GM23338 (cell line): ENCODE results near the gene PIPOX. TPM values are rescaled to one million over a fixed set of nuclear protein-coding genes. Genes with fewer than 3 reads are reported as not detected.
A peak's percentile ranks its signal among the peaks of the same experiment; 100 is the strongest.

Experiments
- ATAC-seq: fragments of 200-7000 bp; cut with Tn5 transposase; 3 replicates; pipeline ENCODE4 v1.9.1; 2020
- DNase-seq: peaks from one replicate; pipeline ENCODE4 v3.0.0-alpha.2; 2015; ENCODE audit warnings: low spot score
- H2AFZ ChIP-seq: fragments of 200-600 bp; sonication (generic); 2 replicates; pipeline ENCODE4 v1.8.0; 2016; ENCODE audit warnings: antibody characterized with exemption, mild to moderate bottlenecking, moderate library complexity
- H3F3A ChIP-seq: fragments of 200-600 bp; sonication (generic); replicated peaks from 2 replicates; pipeline ENCODE4 v1.8.0; 2017; ENCODE audit warnings: antibody characterized with exemption, mixed run types, low read depth
- H3K27ac ChIP-seq: fragments of 200-600 bp; sonication (generic); 2 replicates; pipeline ENCODE4 v1.6.1; 2016; ENCODE audit warnings: low read depth
- H3K27me3 ChIP-seq: fragments of 200-600 bp; sonication (generic); 2 replicates; pipeline ENCODE4 v1.8.0; 2016; ENCODE audit warnings: mild to moderate bottlenecking, mixed run types, moderate library complexity; ENCODE audit not compliant: insufficient read depth
- H3K36me3 ChIP-seq: fragments of 200-600 bp; sonication (generic); 2 replicates; pipeline ENCODE4 v1.8.0; 2016; ENCODE audit warnings: mild to moderate bottlenecking; ENCODE audit not compliant: insufficient read depth
- H3K4me1 ChIP-seq: fragments of 200-600 bp; sonication (generic); 2 replicates; pipeline ENCODE4 v1.8.0; 2016; ENCODE audit warnings: mild to moderate bottlenecking, moderate library complexity; ENCODE audit not compliant: insufficient read depth
- H3K4me2 ChIP-seq: fragments of 200-600 bp; sonication (generic); 2 replicates; pipeline ENCODE4 v1.7.1; 2017; ENCODE audit warnings: mixed run types
- H3K4me3 ChIP-seq: fragments of 200-600 bp; sonication (generic); 2 replicates; pipeline ENCODE4 v1.6.1; 2016; ENCODE audit warnings: mixed run types
- H3K79me2 ChIP-seq: fragments of 200-600 bp; sonication (generic); replicated peaks from 2 replicates; pipeline ENCODE4 v1.8.0; 2017; ENCODE audit warnings: mild to moderate bottlenecking; ENCODE audit not compliant: insufficient read depth
- H3K9me2 ChIP-seq: fragments of 200-600 bp; sonication (generic); 2 replicates; pipeline ENCODE4 v1.8.0; 2017; ENCODE audit not compliant: insufficient read depth
- H4K20me1 ChIP-seq: fragments of 200-600 bp; sonication (generic); replicated peaks from 2 replicates; pipeline ENCODE4 v1.8.0; 2017; ENCODE audit warnings: mild to moderate bottlenecking; ENCODE audit not compliant: insufficient read depth
- H3K27ac Mint-ChIP-seq: 2 replicates; pipeline ENCODE4 v1.8.0; 2020; ENCODE audit warnings: inconsistent platforms, mild to moderate bottlenecking, moderate library complexity, mixed read lengths
- H3K27me3 Mint-ChIP-seq: 3 replicates; pipeline ENCODE4 v1.8.0; 2022; ENCODE audit warnings: low read depth, mild to moderate bottlenecking, moderate library complexity, mixed read lengths, inconsistent platforms; ENCODE audit not compliant: insufficient read depth, poor library complexity
- H3K36me3 Mint-ChIP-seq: 3 replicates; pipeline ENCODE4 v1.8.0; 2021; ENCODE audit warnings: low read depth, mild to moderate bottlenecking, inconsistent platforms, moderate library complexity, mixed read lengths
- H3K4me1 Mint-ChIP-seq: 3 replicates; pipeline ENCODE4 v1.8.0; 2020; ENCODE audit warnings: mild to moderate bottlenecking, inconsistent platforms, mixed read lengths
- H3K4me3 Mint-ChIP-seq: 3 replicates; pipeline ENCODE4 v1.8.0; 2021; ENCODE audit warnings: moderate library complexity, mild to moderate bottlenecking, inconsistent platforms, mixed read lengths
- H3K9me3 Mint-ChIP-seq: 3 replicates; pipeline ENCODE4 v1.8.0; 2020; ENCODE audit warnings: moderate library complexity, mild to moderate bottlenecking, inconsistent platforms, mixed read lengths
- CREB1 ChIP-seq: fragments of 250-450 bp; sonication (Bioruptor Pico); IDR thresholded peaks from 2 replicates; pipeline ENCODE4 v1.5.0; 2020; ENCODE audit warnings: low read depth, mild to moderate bottlenecking, moderate library complexity
- ETS1 ChIP-seq: IDR thresholded peaks from 2 replicates; pipeline ENCODE4 v1.6.1; 2016; ENCODE audit warnings: antibody characterized with exemption
- EZH2 ChIP-seq: fragments of 200-600 bp; sonication (generic); IDR thresholded peaks from one replicate; pipeline ENCODE4 v1.8.0; 2017; ENCODE audit warnings: antibody characterized with exemption, mild to moderate bottlenecking, low read depth; ENCODE audit not compliant: unreplicated experiment
- EZH2phosphoT487 ChIP-seq: fragments of 200-600 bp; sonication (generic); IDR thresholded peaks from one replicate; pipeline ENCODE4 v1.8.1; 2018; ENCODE audit warnings: antibody characterized with exemption; ENCODE audit not compliant: unreplicated experiment
- JUNB ChIP-seq: IDR thresholded peaks from one replicate; pipeline ENCODE4 v1.6.1; 2016; ENCODE audit warnings: antibody characterized with exemption; ENCODE audit not compliant: unreplicated experiment
- NANOG ChIP-seq: IDR thresholded peaks from 2 replicates; pipeline ENCODE4 v1.6.1; 2016; ENCODE audit warnings: antibody characterized with exemption, borderline replicate concordance
- POLR2AphosphoS5 ChIP-seq: IDR thresholded peaks from 2 replicates; pipeline ENCODE4 v1.6.1; 2016; ENCODE audit warnings: antibody characterized with exemption, low read depth
- STAT1 ChIP-seq: IDR thresholded peaks from one replicate; pipeline ENCODE4 v1.6.1; 2016; ENCODE audit warnings: antibody characterized with exemption; ENCODE audit not compliant: unreplicated experiment
- ZNF114 ChIP-seq: fragments of 250-450 bp; sonication (Bioruptor Pico); IDR thresholded peaks from 2 replicates; pipeline ENCODE4 v1.5.0; 2020; ENCODE audit warnings: mild to moderate bottlenecking, moderate library complexity
- polyA plus RNA-seq: library from polyadenylated mRNA; unstranded; fragments of >200 nt; fragmentation: Nextera tagmentation; extraction: Ambion mirVana; gene quantifications from 2 replicates; pipeline ENCODE4 v1.2.1, GENCODE V29; 2016
- total RNA-seq: library from RNA; depleted of rRNA; stranded (reverse); fragments of >200 nt; shearing (Covaris generic); gene quantifications from 2 replicates; pipeline ENCODE4 v1.2.3, GENCODE V29; 2014
- TF ChIP-seq, protein P1 (sequence below): IDR thresholded peaks from one replicate; pipeline ENCODE4 v1.6.1; 2018; ENCODE audit warnings: antibody characterized with exemption; ENCODE audit not compliant: unreplicated experiment

The PIPOX gene
- total and polyA plus RNA-seq, 2 experiments from 2014 or later, result 22.6 to 34.6 TPM

DNA sequence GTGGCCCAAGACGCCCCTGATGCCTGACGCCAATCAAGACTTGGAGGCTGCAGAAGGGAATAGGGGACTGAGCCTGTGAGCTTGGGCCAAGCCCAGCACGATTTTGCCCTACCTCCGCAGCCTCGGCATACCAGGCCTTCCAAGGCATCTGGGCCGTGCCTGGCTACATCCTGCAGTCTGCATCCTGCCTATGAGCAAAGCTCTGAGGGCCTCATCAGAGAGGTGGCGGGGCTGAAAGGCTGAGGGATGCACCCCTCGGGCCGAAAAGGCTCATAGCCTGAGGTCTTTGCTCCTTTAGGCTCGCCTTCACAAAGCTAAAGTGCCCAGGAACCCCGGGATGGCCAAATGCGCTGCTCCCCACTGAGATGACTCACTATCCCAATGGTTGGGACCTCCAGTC, 39.7 kb upstream of the PIPOX start (continued):
- no peak for TF ChIP-seq EZH2phosphoT487
- TF ChIP-seq STAT1, result no peak
- no peak for TF ChIP-seq NANOG
- no peak for TF ChIP-seq EZH2
- TF ChIP-seq JUNB, result no peak
- TF ChIP-seq ZNF114, result no peak
- TF ChIP-seq POLR2AphosphoS5, result no peak

- H3K4me1 Mint-ChIP-seq, result peaks cover 54% of the 10 kb centered on the region
- peak overlapping the region; percentile 73; the same call in 1 of the 3 replicates for H3K4me3 Mint-ChIP-seq
- DNase-seq, result peak; percentile 51
- Histone ChIP-seq H3K4me2 (no peak overlapping the region), H2AFZ (no peak overlapping the region), H3K79me2 (no peaks in the 10 kb centered on the region), H3F3A (no peaks in the 10 kb centered on the region; the same call in 1 of the 2 replicates), H3K9me2 (no peaks in the 10 kb centered on the region), H3K27ac (no peak overlapping the region), H3K4me1 (peaks cover 66% of the 10 kb centered on the region), H3K27me3 (peaks cover 49% of the 10 kb centered on the region), H3K36me3 (no peaks in the 10 kb centered on the region), H4K20me1 (no peaks in the 10 kb centered on the region), H3K4me3 (no peak overlapping the region)
- H3K9me3 Mint-ChIP-seq, result no peaks in the 10 kb centered on the region; the same call in 2 of the 3 replicates
- H3K36me3 Mint-ChIP-seq, result no peaks in the 10 kb centered on the region
- ATAC-seq, result peak; percentile 18
- H3K27me3 Mint-ChIP-seq, result peaks cover 37% of the 10 kb centered on the region
- TF ChIP-seq, protein P1, sequence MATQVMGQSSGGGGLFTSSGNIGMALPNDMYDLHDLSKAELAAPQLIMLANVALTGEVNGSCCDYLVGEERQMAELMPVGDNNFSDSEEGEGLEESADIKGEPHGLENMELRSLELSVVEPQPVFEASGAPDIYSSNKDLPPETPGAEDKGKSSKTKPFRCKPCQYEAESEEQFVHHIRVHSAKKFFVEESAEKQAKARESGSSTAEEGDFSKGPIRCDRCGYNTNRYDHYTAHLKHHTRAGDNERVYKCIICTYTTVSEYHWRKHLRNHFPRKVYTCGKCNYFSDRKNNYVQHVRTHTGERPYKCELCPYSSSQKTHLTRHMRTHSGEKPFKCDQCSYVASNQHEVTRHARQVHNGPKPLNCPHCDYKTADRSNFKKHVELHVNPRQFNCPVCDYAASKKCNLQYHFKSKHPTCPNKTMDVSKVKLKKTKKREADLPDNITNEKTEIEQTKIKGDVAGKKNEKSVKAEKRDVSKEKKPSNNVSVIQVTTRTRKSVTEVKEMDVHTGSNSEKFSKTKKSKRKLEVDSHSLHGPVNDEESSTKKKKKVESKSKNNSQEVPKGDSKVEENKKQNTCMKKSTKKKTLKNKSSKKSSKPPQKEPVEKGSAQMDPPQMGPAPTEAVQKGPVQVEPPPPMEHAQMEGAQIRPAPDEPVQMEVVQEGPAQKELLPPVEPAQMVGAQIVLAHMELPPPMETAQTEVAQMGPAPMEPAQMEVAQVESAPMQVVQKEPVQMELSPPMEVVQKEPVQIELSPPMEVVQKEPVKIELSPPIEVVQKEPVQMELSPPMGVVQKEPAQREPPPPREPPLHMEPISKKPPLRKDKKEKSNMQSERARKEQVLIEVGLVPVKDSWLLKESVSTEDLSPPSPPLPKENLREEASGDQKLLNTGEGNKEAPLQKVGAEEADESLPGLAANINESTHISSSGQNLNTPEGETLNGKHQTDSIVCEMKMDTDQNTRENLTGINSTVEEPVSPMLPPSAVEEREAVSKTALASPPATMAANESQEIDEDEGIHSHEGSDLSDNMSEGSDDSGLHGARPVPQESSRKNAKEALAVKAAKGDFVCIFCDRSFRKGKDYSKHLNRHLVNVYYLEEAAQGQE, result peak; percentile 90
- TF ChIP-seq EZH2, result no peak
- no peak overlapping the region for H3K27ac Mint-ChIP-seq
Observed at GRCh38 chr17:29004081-29004692, 38.8 kb upstream of the PIPOX start.

- TF ChIP-seq, protein P1, result peak; percentile 86
- TF ChIP-seq NANOG (no peak), STAT1 (no peak), CREB1 (CRISPR knock-in tag) (peak; percentile 70), ETS1 (no peak; the same call in 1 of the 2 replicates), EZH2 (no peak), EZH2phosphoT487 (no peak)
- Histone ChIP-seq H3K4me1 (peaks cover 84% of the 10 kb centered on the region), H3K4me2 (peak within 1 kb of the TSS; percentile 91), H3K36me3 (no peaks in the 10 kb centered on the region), H3K27me3 (peaks cover 49% of the 10 kb centered on the region), H3K4me3 (peak within 1 kb of the TSS; percentile 57), H3F3A (no peaks in the 10 kb centered on the region), H3K79me2 (no peaks in the 10 kb centered on the region), H2AFZ (peak within 1 kb of the TSS; percentile 93), H3K27ac (no peak within 1 kb of the TSS), H3K9me2 (no peaks in the 10 kb centered on the region), H4K20me1 (no peaks in the 10 kb centered on the region)
- H3K9me3 Mint-ChIP-seq, result no peaks in the 10 kb centered on the region; the same call in 2 of the 3 replicates
- peak within 1 kb of the TSS; percentile 73 for H3K4me3 Mint-ChIP-seq
- DNase-seq (peak; percentile 95), ATAC-seq (peak; percentile 75)
- no peak within 1 kb of the TSS for H3K27ac Mint-ChIP-seq
- no peaks in the 10 kb centered on the region for H3K36me3 Mint-ChIP-seq
- peaks cover 72% of the 10 kb centered on the region for H3K4me1 Mint-ChIP-seq
- H3K27me3 Mint-ChIP-seq, result peaks cover 43% of the 10 kb centered on the region
Observed at GRCh38 chr17:29005936-29006511, 36.9 kb upstream of the PIPOX start, which contains the start of gene SEZ6. TSS of gene SEZ6 (minus strand) at chr17:29006033. CDS start at chr17:29005869, 164 bp downstream.
